Cardiac muscle cell (in vitro differentiated cells and primary cell): ENCODE data around the gene ATP5F1B. TPM values are rescaled to one million over a fixed set of nuclear protein-coding genes. Genes with fewer than 3 reads are reported as not detected.

Experiments
- DNase-seq, 2 donors: peaks; one replicate each; pipeline versions ENCODE4 v3.0.0 to v3.0.0-alpha.2; 2010 to 2017; ENCODE audit warnings: low read depth in 1 of 2, low spot score in 1 of 2
- H3K27ac ChIP-seq: fragments of 200-600 bp; sonication (generic); 2 replicates; pipeline ENCODE4 v1.5.1; 2016
- H3K27me3 ChIP-seq: fragments of 200-600 bp; sonication (generic); 2 replicates; pipeline ENCODE4 v1.6.0; 2016; ENCODE audit warnings: control low read depth
- H3K36me3 ChIP-seq: fragments of 200-600 bp; sonication (generic); 2 replicates; pipeline ENCODE4 v1.5.1; 2016; ENCODE audit warnings: control low read depth
- H3K4me1 ChIP-seq: fragments of 200-600 bp; sonication (generic); 2 replicates; pipeline ENCODE4 v1.8.1; 2017; ENCODE audit warnings: low read depth, mild to moderate bottlenecking, mixed run types
- H3K4me3 ChIP-seq: fragments of 200-600 bp; sonication (generic); 2 replicates; pipeline ENCODE4 v1.5.1; 2016; ENCODE audit warnings: mild to moderate bottlenecking
- H3K9me3 ChIP-seq: fragments of 200-600 bp; sonication (generic); 2 replicates; pipeline ENCODE4 v1.5.1; 2017; ENCODE audit warnings: low read depth, mild to moderate bottlenecking, control low read depth
- polyA plus RNA-seq: library from polyadenylated mRNA; unstranded; fragments of >200 nt; fragmentation: Nextera tagmentation; extraction: Ambion mirVana; gene quantifications from 2 replicates; pipeline ENCODE4 v1.2.1, GENCODE V29; 2016
- total RNA-seq: library from RNA; depleted of rRNA; stranded (reverse); fragments of >200 nt; gene quantifications from 2 replicates; pipeline ENCODE4 v1.2.3, GENCODE V29; 2016
- TF ChIP-seq, protein P1 (sequence below): IDR thresholded peaks from 2 replicates; pipeline ENCODE4 v1.5.1; 2012; ENCODE audit warnings: low read depth, mild to moderate bottlenecking, low read length

Gene ATP5F1B
- total and polyA plus RNA-seq, 2 experiments from 2014 or later, result 1,322 to 3,964 TPM

DNA sequence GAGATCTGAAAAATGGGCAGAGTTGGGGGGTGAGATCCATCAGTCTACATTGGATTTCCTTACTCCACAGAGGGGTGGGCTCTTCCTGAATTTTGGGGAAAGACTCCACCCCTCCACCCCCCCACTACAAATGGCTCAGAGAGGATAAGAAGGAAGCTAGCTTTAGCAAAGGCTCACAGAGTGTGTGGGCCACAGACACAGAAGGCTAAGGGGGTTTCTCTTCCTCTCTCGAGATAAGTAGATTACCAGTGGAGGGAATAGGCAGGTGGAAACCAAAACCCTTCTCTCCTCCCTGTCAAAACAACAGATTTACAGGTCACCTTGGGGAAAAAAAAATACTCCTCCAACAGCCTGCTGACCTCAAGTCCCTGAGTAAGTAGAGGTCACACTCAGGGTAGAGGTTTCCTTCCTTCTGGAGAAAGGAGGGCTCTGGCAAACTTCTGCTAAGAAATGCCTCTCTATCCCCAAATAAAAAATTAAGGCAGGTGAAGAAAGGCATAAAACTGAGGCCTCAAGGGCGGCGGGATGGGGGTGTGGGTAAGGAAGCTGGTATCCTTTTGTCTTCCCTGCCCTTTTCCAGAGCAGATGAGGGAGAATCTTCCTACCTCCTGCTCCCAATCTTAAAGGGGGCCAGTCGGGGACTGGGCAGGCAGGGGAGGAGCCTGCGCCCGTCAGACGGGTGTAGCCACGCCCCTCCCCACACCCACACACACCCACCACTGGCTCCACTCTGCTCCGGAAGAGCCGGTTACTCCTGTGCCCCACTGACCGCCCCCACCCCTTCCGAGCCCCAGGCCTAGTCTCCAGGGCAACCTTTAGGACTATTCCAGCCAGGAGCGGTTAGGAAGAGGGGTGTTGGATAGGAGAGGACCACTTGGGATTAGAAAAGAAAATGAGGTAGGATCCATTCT lies 13.7 kb downstream of the ATP5F1B start:
- Histone ChIP-seq H3K36me3 (no peaks in the 10 kb centered on the region), H3K9me3 (no peaks in the 10 kb centered on the region), H3K27me3 (no peaks in the 10 kb centered on the region), H3K4me3 (peak overlapping the region; percentile 6), H3K27ac (peak overlapping the region; percentile 69), H3K4me1 (peaks cover 39% of the 10 kb centered on the region)
- DNase-seq, result peak; percentile 47 to 80
- TF ChIP-seq, protein P1, sequence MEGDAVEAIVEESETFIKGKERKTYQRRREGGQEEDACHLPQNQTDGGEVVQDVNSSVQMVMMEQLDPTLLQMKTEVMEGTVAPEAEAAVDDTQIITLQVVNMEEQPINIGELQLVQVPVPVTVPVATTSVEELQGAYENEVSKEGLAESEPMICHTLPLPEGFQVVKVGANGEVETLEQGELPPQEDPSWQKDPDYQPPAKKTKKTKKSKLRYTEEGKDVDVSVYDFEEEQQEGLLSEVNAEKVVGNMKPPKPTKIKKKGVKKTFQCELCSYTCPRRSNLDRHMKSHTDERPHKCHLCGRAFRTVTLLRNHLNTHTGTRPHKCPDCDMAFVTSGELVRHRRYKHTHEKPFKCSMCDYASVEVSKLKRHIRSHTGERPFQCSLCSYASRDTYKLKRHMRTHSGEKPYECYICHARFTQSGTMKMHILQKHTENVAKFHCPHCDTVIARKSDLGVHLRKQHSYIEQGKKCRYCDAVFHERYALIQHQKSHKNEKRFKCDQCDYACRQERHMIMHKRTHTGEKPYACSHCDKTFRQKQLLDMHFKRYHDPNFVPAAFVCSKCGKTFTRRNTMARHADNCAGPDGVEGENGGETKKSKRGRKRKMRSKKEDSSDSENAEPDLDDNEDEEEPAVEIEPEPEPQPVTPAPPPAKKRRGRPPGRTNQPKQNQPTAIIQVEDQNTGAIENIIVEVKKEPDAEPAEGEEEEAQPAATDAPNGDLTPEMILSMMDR, result no peak

DNA sequence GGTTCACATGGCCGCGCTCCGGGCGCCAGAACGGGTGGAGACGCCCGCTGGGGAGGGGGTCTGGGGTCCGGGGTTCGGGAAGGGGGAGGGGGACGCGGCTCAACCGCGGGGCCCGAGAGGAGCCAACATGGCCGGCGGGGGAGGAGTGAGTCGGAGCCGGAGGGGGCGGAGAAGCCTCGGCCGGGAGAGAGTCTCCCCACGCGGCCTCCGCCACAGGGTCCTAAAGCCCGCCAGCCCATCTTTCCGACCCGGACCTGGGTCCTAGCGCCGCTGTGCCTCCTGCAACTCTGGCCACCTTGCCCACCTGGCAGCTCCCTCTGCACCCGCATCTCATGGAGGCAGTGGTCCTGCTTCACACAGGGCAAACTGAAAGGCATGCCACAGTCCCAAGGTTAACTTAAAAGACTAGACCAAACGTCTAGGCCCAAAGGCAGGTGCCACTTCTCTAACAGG lies 15.6 kb downstream of the ATP5F1B start, which contains the start of gene BAZ2A:
BAZ2A (minus strand) TSS at position 147 of the 453 bp plus-strand sequence. CDS start 12,796 bp downstream, outside the sequence.
- Histone ChIP-seq H3K4me3 (peak within 1 kb of the TSS; percentile 100), H3K36me3 (no peaks in the 10 kb centered on the region), H3K9me3 (no peaks in the 10 kb centered on the region), H3K4me1 (peaks cover 53% of the 10 kb centered on the region), H3K27ac (peak within 1 kb of the TSS; percentile 91), H3K27me3 (no peaks in the 10 kb centered on the region)
- TF ChIP-seq, protein P1, result no peak
- DNase-seq, result peak; percentile 86 to 92

DNA sequence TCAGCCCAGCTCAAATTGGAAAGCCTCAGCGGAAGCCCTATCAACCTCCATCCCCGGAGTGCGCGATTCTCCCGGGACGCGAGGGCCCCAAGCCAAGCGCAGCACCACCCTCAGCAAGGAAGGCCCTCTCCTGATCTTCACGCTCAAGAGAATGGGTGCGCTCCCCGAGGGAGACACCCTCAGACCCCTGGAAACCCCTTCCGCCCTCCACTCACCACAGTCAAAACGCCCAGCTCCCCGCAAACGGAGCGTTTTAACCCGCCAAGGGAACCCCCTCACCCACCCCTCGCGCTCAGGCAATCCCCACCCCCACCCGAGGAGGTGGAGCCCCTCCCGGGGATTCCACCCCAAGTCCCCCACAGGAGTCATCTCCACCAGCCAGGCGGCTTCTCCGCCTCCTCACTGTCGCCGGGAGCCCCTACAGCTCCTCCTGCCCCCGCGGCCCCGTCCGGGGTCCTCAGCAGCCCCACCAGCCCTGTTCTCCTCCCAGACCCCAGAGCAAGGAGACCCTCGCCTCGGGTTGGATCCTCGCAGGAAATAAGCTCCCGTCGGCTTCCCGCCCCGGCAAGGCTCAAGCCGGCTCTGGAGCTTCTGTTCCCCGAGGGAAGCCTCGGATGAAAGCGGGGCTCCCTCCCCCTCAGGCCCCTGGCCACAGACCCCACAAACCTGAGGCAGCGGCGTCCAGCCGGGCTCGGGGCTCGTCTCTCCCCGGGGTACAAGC lies 16.2 kb downstream of the ATP5F1B start:
- H3K27ac ChIP-seq, result peak overlapping the region; percentile 91
- H3K27me3 ChIP-seq, result no peaks in the 10 kb centered on the region
- peak overlapping the region; percentile 100 for H3K4me3 ChIP-seq
- no peaks in the 10 kb centered on the region for H3K36me3 ChIP-seq
- peaks cover 58% of the 10 kb centered on the region for H3K4me1 ChIP-seq
- no peaks in the 10 kb centered on the region for H3K9me3 ChIP-seq
- DNase-seq, result peak in 1 of 2 donors; percentile 42
- TF ChIP-seq, protein P1, result no peak

DNA sequence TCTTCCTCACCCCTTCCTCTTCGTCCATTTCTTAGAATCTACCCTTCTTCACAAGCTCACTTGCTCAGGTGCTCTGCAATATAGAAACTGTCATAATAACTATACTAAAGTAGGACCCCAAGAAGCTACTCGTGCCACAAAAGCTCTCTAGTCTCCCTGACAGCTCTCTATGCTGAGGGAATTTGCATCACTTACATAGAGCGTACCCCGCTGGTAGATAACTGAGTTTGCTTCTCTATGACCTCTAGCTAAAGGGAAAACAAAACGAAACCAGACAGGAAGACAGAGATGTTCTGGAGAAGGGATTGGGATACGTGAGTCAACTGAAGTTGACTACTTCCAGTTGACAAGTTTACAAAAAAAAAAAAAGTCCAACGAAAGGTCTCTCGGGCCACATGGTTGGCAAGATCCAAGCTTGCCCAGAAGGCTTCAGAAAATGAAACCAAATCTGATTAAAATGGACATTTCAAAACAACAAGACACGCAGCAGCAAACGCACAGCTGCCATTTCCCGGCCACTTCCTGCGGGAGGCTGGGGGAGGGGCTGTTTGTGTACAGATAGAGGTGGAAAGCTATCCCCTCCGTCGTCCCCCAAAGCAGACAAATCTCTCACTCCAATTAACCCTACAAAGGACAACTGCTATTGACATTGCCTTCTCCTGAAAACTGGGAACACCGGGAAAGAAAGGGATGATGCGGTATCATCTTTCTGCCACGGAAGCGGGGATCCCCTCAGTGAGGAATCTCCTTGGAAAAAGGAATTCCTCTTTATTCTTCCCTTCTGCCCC lies 16.9 kb downstream of the ATP5F1B start:
- DNase-seq, result peak; percentile 37 to 73
- Histone ChIP-seq H3K36me3 (no peaks in the 10 kb centered on the region), H3K4me3 (peak overlapping the region; percentile 100), H3K9me3 (no peaks in the 10 kb centered on the region), H3K27me3 (no peaks in the 10 kb centered on the region), H3K4me1 (peaks cover 65% of the 10 kb centered on the region), H3K27ac (peak overlapping the region; percentile 91)
- TF ChIP-seq, protein P1, result no peak

DNA sequence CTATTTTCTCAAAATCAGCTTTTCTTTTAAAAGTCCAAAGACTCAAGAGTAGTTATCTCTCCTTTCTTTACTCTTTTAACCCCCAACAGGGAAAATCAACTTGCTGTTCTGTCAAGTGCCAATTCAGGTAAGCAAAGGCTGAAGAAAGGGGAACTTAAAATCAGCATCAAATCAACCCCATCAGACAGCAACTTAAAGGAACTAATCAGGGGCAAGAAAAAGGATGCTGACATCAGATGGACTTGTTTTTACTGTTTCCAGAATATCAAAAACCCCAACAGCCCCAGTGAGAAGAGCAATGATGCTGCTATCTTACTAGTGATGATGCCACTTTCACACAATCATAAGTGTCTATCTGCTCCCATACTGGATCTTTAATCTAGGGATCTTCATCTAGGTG lies 19.1 kb downstream of the ATP5F1B start:
- Histone ChIP-seq H3K27ac (peak overlapping the region; percentile 67), H3K9me3 (no peaks in the 10 kb centered on the region), H3K27me3 (no peaks in the 10 kb centered on the region), H3K36me3 (peaks cover 4% of the 10 kb centered on the region), H3K4me3 (peak overlapping the region; percentile 1), H3K4me1 (peaks cover 58% of the 10 kb centered on the region)
- no peak for DNase-seq
- TF ChIP-seq, protein P1, result no peak
